HG03520 (cell line): ENCODE data around the gene SERPINB8.

Source experiments
- ATAC-seq: cut with Tn5 transposase; IDR thresholded peaks from one replicate; pipeline ENCODE4 v1.9.1; 2021; ENCODE audit warnings: mild to moderate bottlenecking, moderate library complexity; ENCODE audit not compliant: unreplicated experiment

SERPINB8 gene

DNA sequence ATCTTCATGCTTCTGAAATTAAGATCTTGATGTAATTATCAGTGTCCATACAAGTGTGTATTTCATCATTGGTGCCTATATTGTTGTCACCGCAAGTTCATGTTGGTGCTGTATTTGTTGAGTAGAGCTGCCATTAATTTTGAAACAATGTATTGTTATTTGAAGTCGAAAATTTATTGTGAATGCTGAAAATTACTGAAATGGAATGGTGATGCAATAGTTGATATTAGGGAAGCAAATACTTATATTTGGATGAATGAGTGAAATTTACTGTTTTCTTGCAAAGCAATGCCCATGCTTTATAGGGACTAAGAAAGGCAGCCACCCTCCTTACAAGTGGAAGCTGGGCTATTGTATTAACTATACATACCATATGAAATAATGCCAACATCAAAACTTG lies 41.6 kb downstream of the SERPINB8 start:
- ATAC-seq = no peak

DNA sequence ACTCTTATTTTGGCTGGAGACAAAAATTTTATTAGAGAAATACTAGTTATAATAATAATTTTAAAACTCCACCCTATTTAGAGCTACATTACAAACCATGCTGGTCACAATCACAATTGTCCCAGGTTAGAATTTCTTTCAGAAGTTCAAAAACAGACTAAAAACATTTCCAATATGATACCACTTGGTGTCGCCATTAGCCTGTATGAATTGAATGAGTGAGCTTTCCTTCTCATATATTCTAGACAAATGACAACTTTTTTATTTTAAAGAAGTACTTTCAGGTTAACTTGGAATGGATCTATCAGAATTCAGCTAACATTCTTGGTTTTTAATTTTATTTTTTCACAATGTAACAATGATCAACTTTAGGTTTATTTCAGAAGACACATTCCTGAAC lies 48.0 kb downstream of the SERPINB8 start:
- ATAC-seq = peak; percentile 58

DNA sequence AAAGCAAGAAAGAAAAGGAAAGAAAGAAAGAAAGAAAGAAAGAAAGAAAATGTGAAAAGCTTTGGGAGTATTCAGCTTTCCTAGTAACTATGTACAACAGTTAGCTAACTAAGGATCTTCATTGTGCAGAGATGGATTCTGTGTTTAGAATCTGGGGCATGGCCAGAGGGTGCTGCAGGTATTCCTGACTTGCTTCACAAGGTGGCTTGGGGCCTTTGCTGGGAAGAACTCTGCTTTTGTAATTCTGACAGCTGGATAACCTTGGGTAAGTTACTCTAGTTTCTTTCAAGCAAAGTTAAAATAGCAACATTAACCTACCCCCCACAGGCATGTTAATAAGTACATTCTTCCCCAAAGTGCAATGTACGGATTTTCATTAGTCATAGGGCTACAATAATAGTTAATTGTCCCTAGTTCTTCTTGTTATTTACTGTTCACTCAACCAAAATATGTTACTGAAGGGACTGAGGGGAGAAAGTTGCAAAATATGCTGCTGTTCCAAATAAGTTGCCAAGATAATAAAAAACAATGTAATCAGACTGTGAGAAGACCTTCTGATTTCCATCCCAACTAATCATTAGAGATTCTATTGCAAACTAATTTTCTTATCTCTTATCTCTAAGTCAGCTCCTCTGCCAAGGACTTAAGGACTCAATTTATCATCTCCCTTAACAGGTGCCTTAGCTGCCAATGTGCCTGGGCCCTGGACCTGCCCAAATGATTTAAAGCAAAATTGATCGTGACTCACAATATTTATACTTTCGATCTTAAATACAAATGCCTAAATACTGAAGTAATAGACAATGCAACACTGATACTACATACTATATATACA lies 50.3 kb downstream of the SERPINB8 start:
- ATAC-seq = no peak

GRCh38 chr18:64026350-64026749 lies 56.5 kb downstream of the SERPINB8 start:
- ATAC-seq = no peak

- no peak for ATAC-seq
Observed at GRCh38 chr18:64027931-64028695, 58.2 kb downstream of the SERPINB8 start.

DNA sequence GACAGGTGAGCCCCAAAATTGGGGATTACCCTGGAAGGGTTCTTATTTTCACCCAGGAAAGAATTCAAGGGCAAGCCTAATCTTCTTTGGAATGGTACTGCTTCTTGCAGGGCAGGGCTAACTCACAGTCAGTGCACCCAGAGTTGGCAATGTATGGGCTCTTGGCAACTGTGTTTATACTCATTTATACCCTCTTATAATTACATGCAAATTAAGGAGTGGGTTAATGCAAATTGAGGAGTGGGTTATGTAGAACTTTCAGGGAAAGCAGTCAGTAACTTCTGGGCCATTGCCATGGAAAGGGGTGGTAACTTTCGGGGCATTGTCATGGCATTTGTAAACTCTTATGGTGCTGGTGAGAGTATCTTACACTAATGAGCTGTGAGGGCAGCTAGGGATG lies 59.2 kb downstream of the SERPINB8 start:
- ATAC-seq = no peak

DNA sequence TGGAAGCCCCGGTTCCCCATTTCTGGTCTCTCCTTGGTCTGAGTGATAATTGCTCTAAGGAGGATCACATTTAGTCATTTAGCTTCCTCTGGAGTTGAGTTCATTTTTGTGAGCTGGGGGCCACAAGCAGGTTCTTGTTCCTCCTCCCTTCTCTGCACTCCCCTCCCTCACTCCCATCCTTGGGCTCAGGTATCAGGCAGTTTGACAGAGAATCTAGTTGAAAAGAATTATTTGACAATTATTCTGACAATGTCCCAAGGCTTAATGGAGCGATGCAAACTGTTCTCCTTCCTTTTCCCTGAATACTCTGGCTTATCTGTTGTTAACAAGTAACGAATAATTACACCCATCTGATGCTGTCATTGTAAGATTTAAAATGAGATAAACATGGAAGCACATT lies 61.5 kb downstream of the SERPINB8 start:
- no peak for ATAC-seq

GRCh38 chr18:64032312-64032711 lies 62.4 kb downstream of the SERPINB8 start:
- ATAC-seq = no peak

GRCh38 chr18:64037812-64038414 lies 68.0 kb downstream of the SERPINB8 start:
- ATAC-seq = peak; percentile 84
